ENCODE results near the gene DCD. TPM values are rescaled to one million over a fixed set of nuclear protein-coding genes. Genes with fewer than 3 reads are reported as not detected.
A peak's percentile ranks its signal among the peaks of the same experiment; 100 is the strongest.

The DCD gene
- total and polyA plus RNA-seq, 9 of the 15 experiments (the other 6 are each of a cell fraction or from before 2014, with no cell fraction given) = not detected

DNA sequence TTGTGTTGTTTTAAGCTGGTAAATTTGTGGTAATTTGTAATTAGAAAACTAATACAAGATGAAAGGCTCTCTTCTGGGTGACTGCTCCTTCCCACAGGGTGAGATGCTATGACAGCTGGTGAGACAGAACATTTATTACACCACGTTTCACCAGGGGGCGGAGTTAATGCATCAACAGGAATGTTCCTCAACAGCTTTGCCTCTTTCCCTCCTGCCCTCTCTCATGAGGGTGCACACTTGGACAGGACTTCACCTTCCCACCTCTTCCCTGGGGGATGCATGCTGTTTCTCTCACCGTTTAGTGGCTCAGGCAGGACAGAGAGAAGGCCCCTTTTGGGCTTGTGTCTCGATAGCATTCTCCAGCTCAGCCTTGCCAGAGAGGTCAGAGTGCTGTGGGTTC is 46.3 kb downstream of the DCD start:
- BruUV-seq (replicated peaks) = no TSS peak
- 0 out of 2 replicates have a peak overlapping the region, but pooled peaks have one; percentile 18 for H2AFZ ChIP-seq (ENCODE audit: low read depth, low read length)
- ATAC-seq (peak; percentile 43; the same call in 1 of the 3 replicates), DNase-seq (ENCODE audit: extremely low read depth in 1 of 4, low spot score in 3 of 4) (peak in 1 of 4 experiments; percentile 19), FAIRE-seq (no peak)
- in situ Hi-C loops (cut with MboI) (no loop called here), intact Hi-C loops (cut with micrococcal nuclease) (loop anchor here (5.0 to 10.0 kb wide), 2 partner anchors 55 to 353 kb away; no protein-coding TSS in a partner anchor)
- no peaks in the 10 kb centered on the region for H3K9me1 ChIP-seq (ENCODE audit: control insufficient read depth, insufficient read depth, low read length)
- no peaks in the 10 kb centered on the region; the same call in 1 of the 2 replicates for H4K20me1 ChIP-seq (replicated peaks; ENCODE audit: control insufficient read depth, insufficient read depth, low read length)
- H3K9me3 ChIP-seq (replicated peaks; ENCODE audit: control insufficient read depth, insufficient read depth, low read depth, low read length) = no peaks in the 10 kb centered on the region
- peaks cover 0 to 5% of the 10 kb centered on the region in 2 experiments; a peak in 3 of 5 replicates for H3K27me3 ChIP-seq (ENCODE audit: control insufficient read depth in 2 of 2, insufficient read depth in 2 of 2, low read length in 2 of 2)
- CTCF ChIA-PET (ENCODE audit: low intra/inter-chr PET ratio) = no interaction called here
- POLR2A ChIA-PET = interaction anchor here (1.0 kb wide), 1 partner anchor 24 kb away, joined by 6 read pairs; no protein-coding TSS in a partner anchor
- 0% methylated on average over 4 of the region's 4 CpGs for WGBS (ENCODE audit: insufficient coverage, low coverage, missing lambda C conversion rate)
- H3K9ac ChIP-seq (ENCODE audit: insufficient read depth in 1 of 2, low read depth in 2 of 2, low read length in 2 of 2) = peak overlapping the region in 1 of 2 experiments; percentile 23; a peak in 1 of 4 replicates
- no peaks in the 10 kb centered on the region for H3K79me2 ChIP-seq (ENCODE audit: control insufficient read depth, insufficient read depth, low read length)
- H3K36me3 ChIP-seq (ENCODE audit: control insufficient read depth, insufficient read depth, low read length) = no peaks in the 10 kb centered on the region
- no peak for TF ChIP-seq ILF3 (IDR thresholded peaks at IDR 0.05; ENCODE audit: borderline replicate concordance)
- no peak for TF ChIP-seq POU5F1 (IDR thresholded peaks at IDR 0.05; ENCODE audit: borderline replicate concordance, low read depth, low read length, partially characterized antibody)
- TF ChIP-seq, protein P1, sequence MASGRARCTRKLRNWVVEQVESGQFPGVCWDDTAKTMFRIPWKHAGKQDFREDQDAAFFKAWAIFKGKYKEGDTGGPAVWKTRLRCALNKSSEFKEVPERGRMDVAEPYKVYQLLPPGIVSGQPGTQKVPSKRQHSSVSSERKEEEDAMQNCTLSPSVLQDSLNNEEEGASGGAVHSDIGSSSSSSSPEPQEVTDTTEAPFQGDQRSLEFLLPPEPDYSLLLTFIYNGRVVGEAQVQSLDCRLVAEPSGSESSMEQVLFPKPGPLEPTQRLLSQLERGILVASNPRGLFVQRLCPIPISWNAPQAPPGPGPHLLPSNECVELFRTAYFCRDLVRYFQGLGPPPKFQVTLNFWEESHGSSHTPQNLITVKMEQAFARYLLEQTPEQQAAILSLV (tag; IDR thresholded peaks at IDR 0.05) = no peak
- TF ChIP-seq, protein P2, sequence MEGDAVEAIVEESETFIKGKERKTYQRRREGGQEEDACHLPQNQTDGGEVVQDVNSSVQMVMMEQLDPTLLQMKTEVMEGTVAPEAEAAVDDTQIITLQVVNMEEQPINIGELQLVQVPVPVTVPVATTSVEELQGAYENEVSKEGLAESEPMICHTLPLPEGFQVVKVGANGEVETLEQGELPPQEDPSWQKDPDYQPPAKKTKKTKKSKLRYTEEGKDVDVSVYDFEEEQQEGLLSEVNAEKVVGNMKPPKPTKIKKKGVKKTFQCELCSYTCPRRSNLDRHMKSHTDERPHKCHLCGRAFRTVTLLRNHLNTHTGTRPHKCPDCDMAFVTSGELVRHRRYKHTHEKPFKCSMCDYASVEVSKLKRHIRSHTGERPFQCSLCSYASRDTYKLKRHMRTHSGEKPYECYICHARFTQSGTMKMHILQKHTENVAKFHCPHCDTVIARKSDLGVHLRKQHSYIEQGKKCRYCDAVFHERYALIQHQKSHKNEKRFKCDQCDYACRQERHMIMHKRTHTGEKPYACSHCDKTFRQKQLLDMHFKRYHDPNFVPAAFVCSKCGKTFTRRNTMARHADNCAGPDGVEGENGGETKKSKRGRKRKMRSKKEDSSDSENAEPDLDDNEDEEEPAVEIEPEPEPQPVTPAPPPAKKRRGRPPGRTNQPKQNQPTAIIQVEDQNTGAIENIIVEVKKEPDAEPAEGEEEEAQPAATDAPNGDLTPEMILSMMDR (IDR thresholded peaks at IDR 0.05 in 2 of 3, conservative IDR thresholded peaks at IDR 0.05 in 1 of 3; ENCODE audit: insufficient read depth in 2 of 3, low read depth in 1 of 3, low read length in 3 of 3) = no peak
- TF ChIP-seq, protein P3, sequence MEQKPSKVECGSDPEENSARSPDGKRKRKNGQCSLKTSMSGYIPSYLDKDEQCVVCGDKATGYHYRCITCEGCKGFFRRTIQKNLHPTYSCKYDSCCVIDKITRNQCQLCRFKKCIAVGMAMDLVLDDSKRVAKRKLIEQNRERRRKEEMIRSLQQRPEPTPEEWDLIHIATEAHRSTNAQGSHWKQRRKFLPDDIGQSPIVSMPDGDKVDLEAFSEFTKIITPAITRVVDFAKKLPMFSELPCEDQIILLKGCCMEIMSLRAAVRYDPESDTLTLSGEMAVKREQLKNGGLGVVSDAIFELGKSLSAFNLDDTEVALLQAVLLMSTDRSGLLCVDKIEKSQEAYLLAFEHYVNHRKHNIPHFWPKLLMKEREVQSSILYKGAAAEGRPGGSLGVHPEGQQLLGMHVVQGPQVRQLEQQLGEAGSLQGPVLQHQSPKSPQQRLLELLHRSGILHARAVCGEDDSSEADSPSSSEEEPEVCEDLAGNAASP (IDR thresholded peaks at IDR 0.05) = no peak
- H3K4me1 ChIP-seq (replicated peaks in 1 of 2; ENCODE audit: control insufficient read depth in 2 of 2, insufficient read depth in 2 of 2, low read length in 2 of 2) = no peaks in the 10 kb centered on the region; a peak in 2 of 5 replicates
- H3K4me2 ChIP-seq (ENCODE audit: insufficient read depth, low read length) = no peak overlapping the region; the same call in 1 of the 2 replicates
- H3K4me3 ChIP-seq = no peak overlapping the region
- no peak overlapping the region for H3K27ac ChIP-seq (ENCODE audit: extremely low read depth, low read depth, low read length)
